ENCODE data around the gene SPAG6. TPM values are rescaled to one million over a fixed set of nuclear protein-coding genes. Genes with fewer than 3 reads are reported as not detected.

Gene SPAG6
- total RNA-seq, 1 donor = not detected

DNA sequence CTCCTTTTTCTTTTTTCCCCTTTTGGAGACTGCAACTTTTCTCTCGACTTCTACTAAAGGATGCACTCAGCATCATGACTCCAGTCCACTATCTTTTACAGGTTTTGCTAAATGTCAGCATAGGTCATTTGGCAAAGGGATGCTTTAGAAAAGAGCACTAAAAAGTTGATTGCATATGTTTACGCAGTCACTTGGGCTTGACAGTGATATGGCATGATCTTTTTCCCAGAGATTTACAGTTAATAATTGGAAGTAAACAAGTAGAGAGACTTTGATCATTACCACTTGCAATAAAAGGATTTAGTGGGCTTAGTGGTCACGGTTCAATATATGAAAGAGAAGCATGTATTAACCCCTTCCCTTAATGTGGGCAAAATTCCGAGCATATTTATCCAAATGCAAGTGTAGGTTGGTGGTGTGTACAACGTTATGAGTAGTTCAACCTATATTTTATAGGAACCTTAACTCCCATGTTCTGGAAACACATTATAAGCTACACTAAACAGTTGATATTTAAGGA, 22.6 kb upstream of the SPAG6 start:
- TF ChIP-seq, protein P1, sequence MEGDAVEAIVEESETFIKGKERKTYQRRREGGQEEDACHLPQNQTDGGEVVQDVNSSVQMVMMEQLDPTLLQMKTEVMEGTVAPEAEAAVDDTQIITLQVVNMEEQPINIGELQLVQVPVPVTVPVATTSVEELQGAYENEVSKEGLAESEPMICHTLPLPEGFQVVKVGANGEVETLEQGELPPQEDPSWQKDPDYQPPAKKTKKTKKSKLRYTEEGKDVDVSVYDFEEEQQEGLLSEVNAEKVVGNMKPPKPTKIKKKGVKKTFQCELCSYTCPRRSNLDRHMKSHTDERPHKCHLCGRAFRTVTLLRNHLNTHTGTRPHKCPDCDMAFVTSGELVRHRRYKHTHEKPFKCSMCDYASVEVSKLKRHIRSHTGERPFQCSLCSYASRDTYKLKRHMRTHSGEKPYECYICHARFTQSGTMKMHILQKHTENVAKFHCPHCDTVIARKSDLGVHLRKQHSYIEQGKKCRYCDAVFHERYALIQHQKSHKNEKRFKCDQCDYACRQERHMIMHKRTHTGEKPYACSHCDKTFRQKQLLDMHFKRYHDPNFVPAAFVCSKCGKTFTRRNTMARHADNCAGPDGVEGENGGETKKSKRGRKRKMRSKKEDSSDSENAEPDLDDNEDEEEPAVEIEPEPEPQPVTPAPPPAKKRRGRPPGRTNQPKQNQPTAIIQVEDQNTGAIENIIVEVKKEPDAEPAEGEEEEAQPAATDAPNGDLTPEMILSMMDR (IDR thresholded peaks at IDR 0.05; ENCODE audit: insufficient read depth, low read depth, low read length) = no peak

DNA sequence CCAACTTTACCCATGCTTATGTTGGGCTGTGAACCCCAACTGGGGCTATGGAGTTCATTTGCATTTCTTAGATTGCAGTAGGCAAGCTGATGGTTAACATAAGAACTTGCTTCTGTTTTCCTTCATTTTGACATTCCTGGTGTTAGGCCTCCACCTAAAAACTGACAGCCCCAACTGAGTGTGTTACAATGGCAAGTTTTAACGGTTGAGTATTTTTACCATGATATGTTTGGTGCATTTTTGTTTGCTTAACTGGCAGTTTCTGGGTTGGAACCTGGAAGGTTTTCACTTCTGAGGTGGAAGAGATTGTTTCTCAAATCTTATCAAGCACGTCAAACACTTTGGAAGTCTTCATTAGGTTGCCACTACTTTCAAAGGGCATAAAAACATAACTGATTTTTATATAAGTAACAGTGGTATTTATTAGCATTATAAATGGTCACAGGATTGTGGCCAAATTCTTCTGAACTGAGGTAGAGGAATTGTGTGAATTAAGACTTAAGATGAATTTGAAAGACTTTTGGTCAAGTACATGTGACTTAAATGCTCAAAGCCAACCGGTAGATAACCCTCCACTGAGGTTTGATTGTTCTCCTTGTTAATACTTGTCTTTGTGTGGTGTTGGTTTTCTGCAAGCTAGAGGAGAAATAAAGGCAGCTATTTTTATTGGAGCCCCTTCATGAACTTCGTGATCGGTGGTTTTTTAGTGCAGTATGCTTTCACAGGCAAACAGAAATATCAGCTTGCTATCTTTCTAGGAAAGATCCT, 21.6 kb upstream of the SPAG6 start:
- no peak overlapping the region for H3K4me3 ChIP-seq (ENCODE audit: low read depth, low read length)
- TF ChIP-seq, protein P1 (IDR thresholded peaks at IDR 0.05; ENCODE audit: insufficient read depth, low read depth, low read length) = no peak

More for the DNA sequence above, 22.6 kb upstream of the SPAG6 start:
- peak overlapping the region; percentile 68 for H3K4me3 ChIP-seq (ENCODE audit: low read depth, low read length)
- no peak for DNase-seq (ENCODE audit: low read depth)

DNA sequence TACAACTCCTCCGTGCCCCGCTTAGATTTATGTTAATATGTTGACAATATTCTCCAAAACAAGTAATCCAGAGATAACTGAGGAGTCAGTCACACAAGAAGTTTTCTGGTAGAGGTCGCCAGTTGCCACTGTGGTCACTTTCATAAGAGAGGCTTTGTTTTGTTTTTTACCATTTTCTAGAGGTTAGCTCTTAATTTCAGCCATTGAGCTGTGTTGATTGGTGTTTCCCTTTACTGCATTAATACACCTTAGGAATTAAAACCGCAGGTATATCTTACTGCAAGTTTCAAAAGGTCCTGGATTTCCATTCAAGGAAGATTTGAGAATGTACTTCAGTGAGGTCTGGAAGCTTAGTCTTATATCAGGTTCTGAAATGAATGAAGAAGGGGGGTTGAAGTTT, 20.9 kb upstream of the SPAG6 start:
- DNase-seq (ENCODE audit: low read depth) = no peak
- TF ChIP-seq, protein P1 (IDR thresholded peaks at IDR 0.05; ENCODE audit: insufficient read depth, low read depth, low read length) = no peak
- no peak overlapping the region for H3K4me3 ChIP-seq (ENCODE audit: low read depth, low read length)

More for the DNA sequence above, 21.6 kb upstream of the SPAG6 start:
- DNase-seq (ENCODE audit: low read depth) = no peak

DNA sequence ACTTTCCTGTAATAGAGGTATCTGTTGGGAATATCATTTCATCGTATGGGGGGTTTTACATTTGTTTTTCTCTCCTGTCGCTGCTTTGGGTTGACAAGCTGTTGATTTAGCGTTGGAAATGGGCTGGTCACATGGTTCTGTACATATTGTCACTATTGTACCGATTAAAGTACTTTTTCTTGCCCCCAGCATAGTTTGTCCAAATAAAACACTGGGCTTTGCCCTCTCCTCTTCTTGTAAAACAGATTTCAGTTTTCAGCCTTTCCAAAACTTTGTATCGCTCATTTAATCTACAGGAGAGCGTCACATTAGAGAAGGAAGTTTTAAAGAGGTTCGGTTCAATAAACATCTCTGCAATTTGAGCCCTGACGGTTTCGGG, 20.4 kb upstream of the SPAG6 start:
- no peak for DNase-seq (ENCODE audit: low read depth)
- TF ChIP-seq, protein P1 (IDR thresholded peaks at IDR 0.05; ENCODE audit: insufficient read depth, low read depth, low read length) = no peak
- H3K4me3 ChIP-seq (ENCODE audit: low read depth, low read length) = peak overlapping the region; percentile 66

DNA sequence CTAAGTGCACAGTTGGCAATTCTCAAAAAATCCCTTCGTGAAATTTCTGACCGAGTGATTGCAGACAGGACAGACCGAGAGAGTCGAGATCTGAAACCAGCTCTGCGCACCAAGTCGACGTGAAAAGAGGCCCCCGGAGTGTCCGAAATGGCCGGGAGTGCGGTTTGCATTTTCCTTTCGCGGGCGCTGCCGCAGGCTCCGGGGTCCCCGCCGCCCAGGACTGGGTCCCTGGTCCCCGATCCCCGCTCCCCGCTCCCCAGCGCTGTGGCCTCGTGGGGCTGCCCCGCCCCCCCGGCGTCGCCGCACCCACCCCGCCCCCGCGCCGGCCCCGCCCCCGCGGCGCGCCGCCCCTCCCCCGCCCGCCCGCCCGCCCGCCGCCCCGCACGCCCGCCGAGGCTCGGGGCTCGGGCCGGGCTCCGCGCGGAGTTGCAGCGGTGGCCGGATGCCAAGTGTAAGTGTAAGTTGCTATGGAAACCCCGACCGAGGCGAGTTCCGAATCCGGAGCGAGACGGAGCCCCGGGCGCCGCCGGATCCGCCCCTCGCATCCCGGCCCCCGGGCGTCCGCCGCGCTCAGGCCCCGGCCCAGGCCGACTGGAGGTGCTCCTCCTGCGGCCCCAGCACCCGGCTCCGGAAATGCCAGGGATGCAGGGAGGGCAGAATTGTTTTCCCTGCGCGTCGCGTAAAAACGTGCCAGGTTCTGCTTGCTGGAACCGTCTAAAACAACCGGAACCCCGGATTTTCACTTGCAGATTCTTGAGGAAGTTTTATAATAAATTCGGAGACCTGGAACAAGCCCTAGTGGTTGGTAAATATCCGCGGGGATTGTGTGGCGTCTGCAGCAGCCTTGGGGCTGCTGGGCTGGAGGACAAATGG, 19.8 kb upstream of the SPAG6 start:
- peak; percentile 67 for DNase-seq (ENCODE audit: low read depth)
- TF ChIP-seq, protein P1 (IDR thresholded peaks at IDR 0.05; ENCODE audit: insufficient read depth, low read depth, low read length) = no peak
- peak overlapping the region; percentile 66 for H3K4me3 ChIP-seq (ENCODE audit: low read depth, low read length)

DNA sequence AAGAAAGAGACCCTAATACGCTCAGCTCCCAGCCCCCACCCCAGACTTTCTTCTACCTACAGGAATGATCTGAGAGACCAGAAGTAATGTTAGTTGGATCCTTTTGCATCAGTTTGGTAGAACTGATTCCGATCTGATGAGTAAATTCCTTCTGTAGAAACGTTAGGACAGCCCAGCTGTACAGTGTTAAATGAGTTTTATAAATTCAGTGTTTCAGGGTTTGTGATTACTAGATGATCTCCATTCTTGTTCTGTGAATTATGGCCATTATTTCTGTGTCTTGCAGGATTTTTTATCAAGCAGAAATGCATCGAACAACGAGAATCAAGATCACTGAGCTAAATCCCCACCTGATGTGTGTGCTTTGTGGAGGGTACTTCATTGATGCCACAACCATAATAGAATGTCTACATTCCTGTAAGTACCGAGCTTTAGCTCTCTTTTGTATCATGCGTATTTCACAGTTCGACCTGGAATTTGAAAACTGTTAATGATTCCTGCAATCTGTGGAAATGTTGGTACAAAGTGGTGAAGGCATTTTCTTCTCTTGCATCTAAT, 19.1 kb upstream of the SPAG6 start:
- TF ChIP-seq, protein P1 (IDR thresholded peaks at IDR 0.05; ENCODE audit: insufficient read depth, low read depth, low read length) = no peak

More for the DNA sequence above, 19.1 kb upstream of the SPAG6 start:
- H3K4me3 ChIP-seq (ENCODE audit: low read depth, low read length) = peak overlapping the region; percentile 66
- DNase-seq (ENCODE audit: low read depth) = no peak

All from fibroblast of villous mesenchyme (primary cell).